ENCODE results near the gene RTN4R. TPM values are rescaled to one million over a fixed set of nuclear protein-coding genes. Genes with fewer than 3 reads are reported as not detected.

RTN4R gene
- total RNA-seq, 4 donors from 2014 or later: 9.1 to 15.7 (median 12.9) TPM

DNA sequence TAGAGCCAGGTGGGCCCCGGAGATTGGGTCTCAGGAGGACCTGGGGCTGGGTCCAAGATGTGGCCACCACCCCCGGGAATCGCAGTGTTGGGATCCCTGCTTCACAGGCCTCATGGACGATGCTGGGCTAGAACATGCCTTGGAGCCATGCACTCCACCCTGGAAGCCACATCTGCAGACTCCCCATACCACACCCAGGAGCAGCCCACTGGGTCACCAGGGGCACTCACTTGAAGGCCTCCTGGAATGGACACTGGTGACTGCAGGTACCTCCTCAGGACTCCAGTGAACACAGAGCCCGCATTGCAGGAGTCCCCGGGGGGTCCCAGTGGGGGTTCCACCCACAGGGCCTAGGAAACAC is 25.0 kb downstream of the RTN4R start:
- DNase-seq (ENCODE audit: low spot score in 2 of 2): no peak
- no peak overlapping the region for H3K4me3 ChIP-seq (ENCODE audit: low read depth, poor library complexity, severe bottlenecking)
- TF ChIP-seq, protein P1, sequence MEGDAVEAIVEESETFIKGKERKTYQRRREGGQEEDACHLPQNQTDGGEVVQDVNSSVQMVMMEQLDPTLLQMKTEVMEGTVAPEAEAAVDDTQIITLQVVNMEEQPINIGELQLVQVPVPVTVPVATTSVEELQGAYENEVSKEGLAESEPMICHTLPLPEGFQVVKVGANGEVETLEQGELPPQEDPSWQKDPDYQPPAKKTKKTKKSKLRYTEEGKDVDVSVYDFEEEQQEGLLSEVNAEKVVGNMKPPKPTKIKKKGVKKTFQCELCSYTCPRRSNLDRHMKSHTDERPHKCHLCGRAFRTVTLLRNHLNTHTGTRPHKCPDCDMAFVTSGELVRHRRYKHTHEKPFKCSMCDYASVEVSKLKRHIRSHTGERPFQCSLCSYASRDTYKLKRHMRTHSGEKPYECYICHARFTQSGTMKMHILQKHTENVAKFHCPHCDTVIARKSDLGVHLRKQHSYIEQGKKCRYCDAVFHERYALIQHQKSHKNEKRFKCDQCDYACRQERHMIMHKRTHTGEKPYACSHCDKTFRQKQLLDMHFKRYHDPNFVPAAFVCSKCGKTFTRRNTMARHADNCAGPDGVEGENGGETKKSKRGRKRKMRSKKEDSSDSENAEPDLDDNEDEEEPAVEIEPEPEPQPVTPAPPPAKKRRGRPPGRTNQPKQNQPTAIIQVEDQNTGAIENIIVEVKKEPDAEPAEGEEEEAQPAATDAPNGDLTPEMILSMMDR (IDR thresholded peaks at IDR 0.05): no peak
- no peak for TF ChIP-seq POLR2A (IDR thresholded peaks at IDR 0.05)
- intact Hi-C loops (cut with DNase I; ENCODE audit: low total_unique reads): no loop called here
- 34 to 45% methylated on average over 5 to 6 of the region's 6 CpGs for WGBS, 2 donors

GRCh38 chr22:20242393-20243175 is 25.5 kb downstream of the RTN4R start:
- WGBS, 2 donors: 82 to 84% methylated on average over 39 to 42 of the region's 42 CpGs

GRCh38 chr22:20241579-20242392 is 26.3 kb downstream of the RTN4R start:
- 65 to 80% methylated on average over 21 to 47 of the region's 51 CpGs for WGBS, 2 donors
- no peak overlapping the region for H3K4me3 ChIP-seq (ENCODE audit: low read depth, poor library complexity, severe bottlenecking)
- no peak for DNase-seq (ENCODE audit: low spot score in 2 of 2)
- TF ChIP-seq, protein P1 (IDR thresholded peaks at IDR 0.05): no peak
- TF ChIP-seq POLR2A (IDR thresholded peaks at IDR 0.05): no peak
- intact Hi-C loops (cut with DNase I; ENCODE audit: low total_unique reads): no loop called here

More at GRCh38 chr22:20242393-20243175, 25.5 kb downstream of the RTN4R start:
- intact Hi-C loops (cut with DNase I; ENCODE audit: low total_unique reads): no loop called here
- H3K4me3 ChIP-seq (ENCODE audit: low read depth, poor library complexity, severe bottlenecking): no peak overlapping the region
- DNase-seq (ENCODE audit: low spot score in 2 of 2): no peak
- TF ChIP-seq, protein P1 (IDR thresholded peaks at IDR 0.05): no peak
- no peak for TF ChIP-seq POLR2A (IDR thresholded peaks at IDR 0.05)

DNA sequence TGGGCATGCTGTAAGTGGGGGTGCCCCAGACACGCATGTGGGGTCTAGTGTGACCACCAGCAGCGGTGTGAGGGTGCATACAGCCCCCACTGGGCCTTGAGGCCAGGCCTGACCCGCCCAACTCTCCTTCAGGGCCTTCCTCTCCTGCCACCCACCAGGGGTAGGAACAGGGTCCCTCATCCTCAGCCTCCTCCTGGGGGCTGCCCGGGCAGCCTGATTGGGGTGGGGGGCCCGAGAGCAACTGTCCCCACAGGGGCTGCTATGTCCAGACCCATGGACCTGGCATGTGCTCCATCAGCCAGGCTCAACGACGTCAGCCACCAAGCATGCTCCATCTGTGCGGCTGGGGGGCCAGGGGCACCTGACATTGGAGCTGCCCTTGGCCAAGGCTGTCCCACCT is 27.2 kb downstream of the RTN4R start:
- intact Hi-C loops (cut with DNase I; ENCODE audit: low total_unique reads): no loop called here
- no peak overlapping the region for H3K4me3 ChIP-seq (ENCODE audit: low read depth, poor library complexity, severe bottlenecking)
- TF ChIP-seq POLR2A (IDR thresholded peaks at IDR 0.05): no peak
- TF ChIP-seq, protein P1 (IDR thresholded peaks at IDR 0.05): no peak
- no peak for DNase-seq (ENCODE audit: low spot score in 2 of 2)
- 88 to 91% methylated on average over 4 to 8 of the region's 8 CpGs for WGBS, 2 donors

GRCh38 chr22:20240447-20240764 is 27.7 kb downstream of the RTN4R start:
- WGBS, 2 donors: 55 to 58% methylated on average over 13 to 14 of the region's 14 CpGs
- TF ChIP-seq, protein P1 (IDR thresholded peaks at IDR 0.05): no peak
- TF ChIP-seq POLR2A (IDR thresholded peaks at IDR 0.05): no peak
- intact Hi-C loops (cut with DNase I; ENCODE audit: low total_unique reads): no loop called here
- no peak overlapping the region for H3K4me3 ChIP-seq (ENCODE audit: low read depth, poor library complexity, severe bottlenecking)
- DNase-seq (ENCODE audit: low spot score in 2 of 2): no peak

All from lower leg skin (tissue), 4 donors.